ENCODE results near the gene LBX1.

Gene LBX1

DNA sequence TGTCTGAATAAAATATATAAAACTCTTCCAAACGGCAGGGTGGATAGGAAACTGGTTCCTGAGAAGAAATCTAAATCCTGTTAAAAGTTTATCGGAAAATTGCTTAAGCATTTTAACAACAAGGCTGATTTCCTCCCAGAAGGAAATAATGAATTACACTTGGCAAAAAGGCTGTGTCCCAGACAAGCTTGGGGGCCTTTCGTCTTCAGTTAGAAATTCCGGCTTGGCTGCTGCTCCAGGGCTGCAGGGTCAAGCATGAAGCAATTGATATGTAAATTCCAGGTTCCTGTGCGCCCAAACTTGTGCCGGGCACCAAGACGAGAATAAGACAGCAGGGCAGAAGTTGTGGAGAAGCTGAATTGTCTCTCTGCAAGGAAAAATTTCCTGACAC lies 38.0 kb upstream of the LBX1 start:
- H3K27me3 ChIP-seq (ENCODE audit: insufficient read depth, low read length, poor library complexity), result peaks cover 11% of the 10 kb centered on the region
- no peak overlapping the region for H3K27ac ChIP-seq (ENCODE audit: low read length)
- H3K79me2 ChIP-seq (ENCODE audit: insufficient read depth, low read length), result no peaks in the 10 kb centered on the region
- H3K4me2 ChIP-seq (ENCODE audit: insufficient read depth, low read length), result no peak overlapping the region
- no peak for ATAC-seq (ENCODE audit: insufficient read depth, low read depth)
- H3K4me3 ChIP-seq (ENCODE audit: low read depth in 1 of 2, low read length in 2 of 2), result no peak overlapping the region
- H4K20me1 ChIP-seq (ENCODE audit: insufficient read depth, low read length), result no peaks in the 10 kb centered on the region
- no peak for TF ChIP-seq EZH2 (IDR thresholded peaks at IDR 0.05; ENCODE audit: borderline replicate concordance, low read depth, low read length, severe bottlenecking)
- TF ChIP-seq CTCF (IDR thresholded peaks at IDR 0.05; ENCODE audit: borderline replicate concordance, extremely low read depth, low read length, poor library complexity, severe bottlenecking), result no peak
- no peak for DNase-seq
- H2AFZ ChIP-seq (ENCODE audit: low read depth, low read length), result no peak overlapping the region
- H3K9ac ChIP-seq (ENCODE audit: low read depth, low read length), result no peak overlapping the region
- H3K9me3 ChIP-seq (ENCODE audit: insufficient read depth, low read length, severe bottlenecking), result no peaks in the 10 kb centered on the region
- no peaks in the 10 kb centered on the region for H3K36me3 ChIP-seq (ENCODE audit: insufficient read depth, low read length)
- H3K4me1 ChIP-seq (ENCODE audit: insufficient read depth, low read length), result no peaks in the 10 kb centered on the region

DNA sequence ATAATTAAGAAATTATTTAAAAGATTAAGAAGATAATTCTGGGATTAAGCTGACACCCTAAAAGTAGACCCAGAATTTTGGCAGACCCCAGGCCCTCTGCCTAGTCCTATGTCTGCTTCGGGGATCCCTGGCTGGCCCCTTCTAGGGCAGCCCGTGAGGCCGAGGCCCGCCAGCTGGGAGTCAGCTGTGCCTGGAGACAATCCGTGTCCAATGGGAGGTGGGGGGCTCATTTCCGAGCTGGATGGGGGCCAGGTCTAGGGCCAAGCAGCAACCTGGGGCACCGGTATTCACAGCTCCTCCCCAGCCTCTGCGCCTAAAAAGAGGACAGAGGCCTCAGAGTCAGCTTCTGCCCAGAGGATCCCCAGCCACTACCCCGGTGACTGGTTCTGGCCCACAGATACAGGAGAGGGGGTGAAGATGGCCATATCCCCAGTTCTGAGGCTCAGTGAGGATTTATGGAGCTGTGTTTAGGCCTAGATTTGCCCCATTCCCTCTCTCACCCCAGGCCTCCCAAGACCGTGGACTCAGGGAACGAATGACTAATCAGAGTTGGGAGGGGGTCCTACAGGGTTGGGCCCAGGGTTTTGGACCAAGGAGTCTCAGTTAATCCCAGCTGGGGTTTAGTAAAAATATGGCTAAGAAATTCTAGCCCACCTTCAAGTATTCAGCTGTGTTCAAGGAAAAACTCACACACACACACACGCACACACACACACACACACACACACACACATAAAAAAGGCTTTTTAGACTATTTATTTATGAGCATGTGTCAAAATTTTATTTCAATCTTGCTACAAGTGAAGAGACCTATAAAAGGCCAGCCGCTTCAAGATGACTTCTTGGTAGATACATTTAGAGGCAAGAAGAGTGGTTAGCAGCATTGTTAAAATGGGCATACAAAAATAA lies 37.4 kb upstream of the LBX1 start:
- Histone ChIP-seq H3K36me3 (ENCODE audit: insufficient read depth, low read length) (no peaks in the 10 kb centered on the region), H4K20me1 (ENCODE audit: insufficient read depth, low read length) (no peaks in the 10 kb centered on the region), H3K4me3 (ENCODE audit: low read depth in 1 of 2, low read length in 2 of 2) (no peak overlapping the region), H3K4me1 (ENCODE audit: insufficient read depth, low read length) (no peaks in the 10 kb centered on the region), H2AFZ (ENCODE audit: low read depth, low read length) (no peak overlapping the region), H3K9me3 (ENCODE audit: insufficient read depth, low read length, severe bottlenecking) (no peaks in the 10 kb centered on the region), H3K27ac (ENCODE audit: low read length) (no peak overlapping the region), H3K79me2 (ENCODE audit: insufficient read depth, low read length) (no peaks in the 10 kb centered on the region), H3K9ac (ENCODE audit: low read depth, low read length) (no peak overlapping the region), H3K27me3 (ENCODE audit: insufficient read depth, low read length, poor library complexity) (peaks cover 11% of the 10 kb centered on the region), H3K4me2 (ENCODE audit: insufficient read depth, low read length) (no peak overlapping the region)
- TF ChIP-seq EZH2 (IDR thresholded peaks at IDR 0.05; ENCODE audit: borderline replicate concordance, low read depth, low read length, severe bottlenecking) (no peak), CTCF (IDR thresholded peaks at IDR 0.05; ENCODE audit: borderline replicate concordance, extremely low read depth, low read length, poor library complexity, severe bottlenecking) (no peak)
- DNase-seq (no peak), ATAC-seq (ENCODE audit: insufficient read depth, low read depth) (no peak)

- Histone ChIP-seq H3K4me1 (ENCODE audit: insufficient read depth, low read length) (no peaks in the 10 kb centered on the region), H3K79me2 (ENCODE audit: insufficient read depth, low read length) (no peaks in the 10 kb centered on the region)
Observed at GRCh38 chr10:101263150-101263752, 34.0 kb upstream of the LBX1 start.

More at GRCh38 chr10:101263150-101263752, 34.0 kb upstream of the LBX1 start:
- Histone ChIP-seq H3K36me3 (ENCODE audit: insufficient read depth, low read length) (no peaks in the 10 kb centered on the region), H3K9ac (ENCODE audit: low read depth, low read length) (no peak overlapping the region), H4K20me1 (ENCODE audit: insufficient read depth, low read length) (no peaks in the 10 kb centered on the region), H3K4me3 (ENCODE audit: low read depth in 1 of 2, low read length in 2 of 2) (no peak overlapping the region), H3K27me3 (ENCODE audit: insufficient read depth, low read length, poor library complexity) (no peaks in the 10 kb centered on the region), H2AFZ (ENCODE audit: low read depth, low read length) (no peak overlapping the region), H3K9me3 (ENCODE audit: insufficient read depth, low read length, severe bottlenecking) (peaks cover 2% of the 10 kb centered on the region), H3K4me2 (ENCODE audit: insufficient read depth, low read length) (no peak overlapping the region), H3K27ac (ENCODE audit: low read length) (no peak overlapping the region)
- DNase-seq (no peak), ATAC-seq (ENCODE audit: insufficient read depth, low read depth) (no peak)
- TF ChIP-seq CTCF (IDR thresholded peaks at IDR 0.05; ENCODE audit: borderline replicate concordance, extremely low read depth, low read length, poor library complexity, severe bottlenecking), result no peak
- TF ChIP-seq EZH2 (IDR thresholded peaks at IDR 0.05; ENCODE audit: borderline replicate concordance, low read depth, low read length, severe bottlenecking), result no peak
